HUES48 (cell line): ENCODE results near the gene IER5.
A peak's percentile ranks its signal among the peaks of the same experiment; 100 is the strongest.

Source experiments
- H3K27ac ChIP-seq: one replicate; pipeline ENCODE4 v1.7.0; 2013; ENCODE audit warnings: low read depth, low read length, inconsistent platforms
- H3K27me3 ChIP-seq: 2 replicates; pipeline ENCODE4 v1.6.1; 2013; ENCODE audit warnings: mild to moderate bottlenecking, low read length; ENCODE audit not compliant: control insufficient read depth, insufficient read depth
- H3K36me3 ChIP-seq: 2 replicates; pipeline ENCODE4 v1.6.1; 2013; ENCODE audit warnings: low read length; ENCODE audit not compliant: control insufficient read depth, insufficient read depth
- H3K4me1 ChIP-seq: 2 replicates; pipeline ENCODE4 v1.6.1; 2013; ENCODE audit warnings: mild to moderate bottlenecking, low read length; ENCODE audit not compliant: control insufficient read depth, insufficient read depth
- H3K4me3 ChIP-seq: 2 replicates; pipeline ENCODE4 v1.5.1; 2013; ENCODE audit warnings: mild to moderate bottlenecking, low read depth, low read length
- H3K9ac ChIP-seq: 2 replicates; pipeline ENCODE4 v1.6.1; 2013; ENCODE audit warnings: mild to moderate bottlenecking, low read depth, low read length, moderate library complexity
- H3K9me3 ChIP-seq: 2 replicates; pipeline ENCODE4 v1.6.1; 2013; ENCODE audit warnings: low read length; ENCODE audit not compliant: control insufficient read depth, insufficient read depth

Gene IER5

GRCh38 chr1:181089676-181090544 is 1.4 kb downstream of the IER5 start:
- Histone ChIP-seq H3K27me3 (peaks cover 56% of the 10 kb centered on the region), H3K9me3 (no peaks in the 10 kb centered on the region), H3K27ac (peak overlapping the region; percentile 23), H3K4me1 (peaks cover 14% of the 10 kb centered on the region), H3K36me3 (no peaks in the 10 kb centered on the region), H3K9ac (peak overlapping the region; percentile 27; the same call in 1 of the 2 replicates), H3K4me3 (peak overlapping the region; percentile 84)

GRCh38 chr1:181090641-181091126 is 2.2 kb downstream of the IER5 start:
- Histone ChIP-seq H3K9me3 (no peaks in the 10 kb centered on the region), H3K9ac (no peak overlapping the region), H3K27ac (no peak overlapping the region), H3K4me1 (peaks cover 19% of the 10 kb centered on the region), H3K27me3 (peaks cover 57% of the 10 kb centered on the region), H3K4me3 (peak overlapping the region; percentile 84), H3K36me3 (no peaks in the 10 kb centered on the region)

- no peak overlapping the region for H3K9ac ChIP-seq
- H3K4me3 ChIP-seq: peak overlapping the region; percentile 84; the same call in 1 of the 2 replicates
- H3K36me3 ChIP-seq: no peaks in the 10 kb centered on the region
- no peaks in the 10 kb centered on the region for H3K9me3 ChIP-seq
- H3K27ac ChIP-seq: no peak overlapping the region
- H3K27me3 ChIP-seq: peaks cover 59% of the 10 kb centered on the region
- peaks cover 27% of the 10 kb centered on the region for H3K4me1 ChIP-seq
Observed at GRCh38 chr1:181091309-181092040, 3.0 kb downstream of the IER5 start.

GRCh38 chr1:181092056-181092455 is 3.6 kb downstream of the IER5 start:
- no peak overlapping the region for H3K4me3 ChIP-seq
- peaks cover 61% of the 10 kb centered on the region for H3K27me3 ChIP-seq
- H3K9ac ChIP-seq: no peak overlapping the region
- peaks cover 33% of the 10 kb centered on the region for H3K4me1 ChIP-seq
- H3K9me3 ChIP-seq: no peaks in the 10 kb centered on the region
- H3K36me3 ChIP-seq: no peaks in the 10 kb centered on the region
- no peak overlapping the region for H3K27ac ChIP-seq

- H3K4me1 ChIP-seq: peaks cover 40% of the 10 kb centered on the region
- H3K27ac ChIP-seq: no peak overlapping the region
- peaks cover 61% of the 10 kb centered on the region for H3K27me3 ChIP-seq
- H3K4me3 ChIP-seq: no peak overlapping the region
- H3K36me3 ChIP-seq: no peaks in the 10 kb centered on the region
- no peak overlapping the region for H3K9ac ChIP-seq
- H3K9me3 ChIP-seq: no peaks in the 10 kb centered on the region
Observed at GRCh38 chr1:181092883-181093458, 4.5 kb downstream of the IER5 start.

DNA sequence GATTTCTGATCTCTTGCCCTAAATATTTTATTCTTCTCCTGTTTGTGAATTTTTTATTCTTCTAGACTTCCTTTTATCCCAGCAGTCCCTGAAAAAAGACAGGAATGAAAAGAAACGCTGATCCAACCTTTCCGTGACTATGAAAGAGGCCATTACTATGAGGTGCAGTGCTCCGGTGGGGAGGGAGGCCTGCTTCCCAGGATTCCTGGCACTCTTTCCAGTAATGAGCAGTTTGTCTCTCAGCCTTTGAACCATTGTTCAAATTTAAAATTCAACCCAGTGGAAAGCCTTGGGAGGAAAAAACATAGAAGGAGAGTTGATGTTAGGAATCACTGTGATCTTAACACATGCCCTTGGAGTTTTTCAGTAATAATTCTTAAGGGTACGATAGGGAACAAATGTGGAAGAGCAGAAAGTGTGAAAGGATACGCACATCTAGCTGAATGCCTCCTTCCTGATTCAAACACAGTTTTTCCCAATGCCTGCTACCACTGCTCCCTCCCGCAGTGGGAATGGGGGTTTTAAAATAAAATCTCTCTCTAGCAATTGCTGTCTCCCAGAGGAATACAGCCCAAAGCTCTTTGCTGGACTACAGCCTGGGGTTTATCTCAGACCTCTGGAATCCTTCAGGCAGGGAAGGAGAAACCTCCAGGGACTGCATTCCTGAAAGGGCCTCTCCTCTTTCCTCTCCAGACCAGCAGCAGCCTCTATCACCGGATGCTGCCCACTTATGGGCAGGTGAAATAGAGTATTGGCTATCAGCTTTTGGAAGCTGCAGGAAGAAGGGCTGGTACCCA is 6.1 kb downstream of the IER5 start:
- no peaks in the 10 kb centered on the region for H3K36me3 ChIP-seq
- peaks cover 50% of the 10 kb centered on the region for H3K4me1 ChIP-seq
- no peak overlapping the region for H3K9ac ChIP-seq
- no peak overlapping the region for H3K4me3 ChIP-seq
- peak overlapping the region; percentile 7 for H3K27ac ChIP-seq
- H3K9me3 ChIP-seq: no peaks in the 10 kb centered on the region
- H3K27me3 ChIP-seq: peaks cover 70% of the 10 kb centered on the region

DNA sequence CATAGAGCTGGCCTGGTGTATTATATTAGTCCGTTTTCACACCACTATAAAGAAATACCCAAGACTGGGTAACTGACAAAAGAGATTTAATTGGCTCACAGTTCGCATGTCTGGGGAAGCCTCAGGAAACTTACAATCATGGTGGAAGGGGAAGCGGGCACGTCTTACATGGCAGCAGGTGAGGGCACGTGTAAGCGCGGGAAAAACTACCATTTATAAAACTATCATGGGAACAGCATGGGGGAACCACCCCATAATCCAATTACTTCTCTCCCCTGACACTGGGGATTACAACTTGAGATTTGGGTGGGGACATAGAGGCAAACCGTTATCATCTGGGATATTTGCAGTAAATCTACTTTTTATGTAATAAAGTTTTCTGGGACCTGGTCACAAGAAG is 6.8 kb downstream of the IER5 start:
- H3K9ac ChIP-seq: no peak overlapping the region
- H3K4me1 ChIP-seq: peaks cover 56% of the 10 kb centered on the region
- H3K27me3 ChIP-seq: peaks cover 70% of the 10 kb centered on the region
- H3K9me3 ChIP-seq: no peaks in the 10 kb centered on the region
- no peaks in the 10 kb centered on the region for H3K36me3 ChIP-seq
- no peak overlapping the region for H3K27ac ChIP-seq
- H3K4me3 ChIP-seq: no peak overlapping the region

DNA sequence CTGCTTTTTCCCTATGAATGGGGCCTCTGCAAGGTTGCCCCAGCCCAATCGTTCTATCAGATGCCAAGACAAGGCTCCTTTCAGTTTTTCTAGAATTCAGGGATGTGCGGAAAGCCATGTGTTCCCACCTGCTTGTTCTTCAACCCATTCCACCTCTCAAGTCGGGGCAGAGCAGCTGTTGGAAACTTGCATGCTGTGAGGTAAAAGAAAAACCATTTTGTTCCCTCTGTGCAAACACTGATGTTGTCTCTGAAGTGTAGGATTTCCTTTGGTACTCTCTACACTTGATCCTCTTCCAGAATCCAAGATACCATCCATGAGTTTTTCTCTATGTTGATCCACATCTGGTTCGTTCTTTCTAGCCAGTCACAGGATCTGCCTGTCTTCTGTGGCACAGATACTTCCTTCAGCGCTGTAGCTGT is 7.3 kb downstream of the IER5 start:
- H3K4me1 ChIP-seq: peaks cover 57% of the 10 kb centered on the region
- no peaks in the 10 kb centered on the region for H3K9me3 ChIP-seq
- no peak overlapping the region for H3K4me3 ChIP-seq
- H3K9ac ChIP-seq: no peak overlapping the region
- peaks cover 70% of the 10 kb centered on the region for H3K27me3 ChIP-seq
- H3K36me3 ChIP-seq: no peaks in the 10 kb centered on the region
- no peak overlapping the region for H3K27ac ChIP-seq

- Histone ChIP-seq H3K4me1 (peaks cover 69% of the 10 kb centered on the region), H3K27ac (no peak overlapping the region)
Observed at GRCh38 chr1:181097242-181097641, 8.7 kb downstream of the IER5 start.

More at GRCh38 chr1:181097242-181097641, 8.7 kb downstream of the IER5 start:
- H3K9ac ChIP-seq: no peak overlapping the region
- H3K9me3 ChIP-seq: no peaks in the 10 kb centered on the region
- peaks cover 59% of the 10 kb centered on the region for H3K27me3 ChIP-seq
- no peaks in the 10 kb centered on the region for H3K36me3 ChIP-seq
- H3K4me3 ChIP-seq: no peak overlapping the region
